Calu3 (cell line): ENCODE data around the gene LTBP2. TPM values are rescaled to one million over a fixed set of nuclear protein-coding genes. Genes with fewer than 3 reads are reported as not detected.

ENCODE experiments used
- BruUV-seq: library from RNA; stranded (reverse); fragments of 400-500 nt; replicated peaks from 2 replicates; lab custom pipeline; 2021; lab: Mats Ljungman, UMichigan
- CTCF ChIA-PET: fragments of 300-600 bp; sonication (Branson Sonifier 250); formaldehyde crosslinking; loops from one replicate; lab custom pipeline; 2022; ENCODE audit warnings: antibody characterized with exemption; lab: Charles Lee
- DNase-seq: peaks from one replicate; pipeline ENCODE4 v3.0.0; 2022
- H3K27ac Mint-ChIP-seq: one replicate; pipeline ENCODE4 v1.8.0; 2022; ENCODE audit warnings: mixed read lengths; ENCODE audit not compliant: unreplicated experiment
- H3K27me3 Mint-ChIP-seq: one replicate; pipeline ENCODE4 v1.8.0; 2022; ENCODE audit warnings: mixed read lengths; ENCODE audit not compliant: unreplicated experiment
- H3K36me3 Mint-ChIP-seq: one replicate; pipeline ENCODE4 v1.8.0; 2022; ENCODE audit warnings: mild to moderate bottlenecking, moderate library complexity, mixed read lengths; ENCODE audit not compliant: insufficient read depth, unreplicated experiment
- H3K4me1 Mint-ChIP-seq: one replicate; pipeline ENCODE4 v1.8.0; 2022; ENCODE audit warnings: mild to moderate bottlenecking, low read depth, mixed read lengths; ENCODE audit not compliant: unreplicated experiment
- H3K4me3 Mint-ChIP-seq: one replicate; pipeline ENCODE4 v1.8.0; 2022; ENCODE audit warnings: mild to moderate bottlenecking, low read depth, moderate library complexity, mixed read lengths; ENCODE audit not compliant: unreplicated experiment
- H3K9me3 Mint-ChIP-seq: one replicate; pipeline ENCODE4 v1.8.0; 2022; ENCODE audit warnings: low read depth, mixed read lengths; ENCODE audit not compliant: unreplicated experiment
- intact Hi-C: fragments of 100-400 bp; cut with micrococcal nuclease; formaldehyde crosslinking; loops from one replicate; pipeline ENCODE4 v1.10.0; 2022; ENCODE audit not compliant: unreplicated experiment
- total RNA-seq: library from RNA; stranded (reverse); gene quantifications from 2 replicates; pipeline ENCODE4 v1.2.3, GENCODE V29; 2022
- TF ChIP-seq, protein P1 (sequence below): fragments of 200-600 bp; IDR thresholded peaks from one replicate; pipeline ENCODE4 v1.8.0; 2022; ENCODE audit warnings: antibody characterized with exemption; ENCODE audit not compliant: unreplicated experiment

LTBP2 gene
- total RNA-seq, 1 experiment from 2014 or later = 4.3 TPM

- peaks cover 13% of the 10 kb centered on the region for H3K36me3 Mint-ChIP-seq
Measured at GRCh38 chr14:74608959-74609611, 3.0 kb downstream of the LTBP2 start.

GRCh38 chr14:74606727-74607126 lies 5.3 kb downstream of the LTBP2 start:
- no peaks in the 10 kb centered on the region for H3K9me3 Mint-ChIP-seq
- intact Hi-C loops = loop anchor here (10.0 kb wide), 1 partner anchor 158 kb away; the partner anchor contains the start of gene YLPM1
- DNase-seq = no peak
- no peak overlapping the region for H3K4me3 Mint-ChIP-seq
- H3K27me3 Mint-ChIP-seq = no peaks in the 10 kb centered on the region
- TF ChIP-seq, protein P1, sequence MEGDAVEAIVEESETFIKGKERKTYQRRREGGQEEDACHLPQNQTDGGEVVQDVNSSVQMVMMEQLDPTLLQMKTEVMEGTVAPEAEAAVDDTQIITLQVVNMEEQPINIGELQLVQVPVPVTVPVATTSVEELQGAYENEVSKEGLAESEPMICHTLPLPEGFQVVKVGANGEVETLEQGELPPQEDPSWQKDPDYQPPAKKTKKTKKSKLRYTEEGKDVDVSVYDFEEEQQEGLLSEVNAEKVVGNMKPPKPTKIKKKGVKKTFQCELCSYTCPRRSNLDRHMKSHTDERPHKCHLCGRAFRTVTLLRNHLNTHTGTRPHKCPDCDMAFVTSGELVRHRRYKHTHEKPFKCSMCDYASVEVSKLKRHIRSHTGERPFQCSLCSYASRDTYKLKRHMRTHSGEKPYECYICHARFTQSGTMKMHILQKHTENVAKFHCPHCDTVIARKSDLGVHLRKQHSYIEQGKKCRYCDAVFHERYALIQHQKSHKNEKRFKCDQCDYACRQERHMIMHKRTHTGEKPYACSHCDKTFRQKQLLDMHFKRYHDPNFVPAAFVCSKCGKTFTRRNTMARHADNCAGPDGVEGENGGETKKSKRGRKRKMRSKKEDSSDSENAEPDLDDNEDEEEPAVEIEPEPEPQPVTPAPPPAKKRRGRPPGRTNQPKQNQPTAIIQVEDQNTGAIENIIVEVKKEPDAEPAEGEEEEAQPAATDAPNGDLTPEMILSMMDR = no peak
- peaks cover 11% of the 10 kb centered on the region for H3K4me1 Mint-ChIP-seq
- H3K27ac Mint-ChIP-seq = no peak overlapping the region
- no TSS peak for BruUV-seq
- peaks cover 8% of the 10 kb centered on the region for H3K36me3 Mint-ChIP-seq
- CTCF ChIA-PET = no interaction called here

More at GRCh38 chr14:74608959-74609611, 3.0 kb downstream of the LTBP2 start:
- TF ChIP-seq, protein P1 = peak; percentile 93
- H3K27ac Mint-ChIP-seq = no peak overlapping the region
- BruUV-seq = no TSS peak
- intact Hi-C loops = loop anchor here (1.0 to 10.0 kb wide), 2 partner anchors 156 to 195 kb away; partner anchors contain the start of gene YLPM1
- CTCF ChIA-PET = interaction anchor here (0.5 to 1.7 kb wide), 18 partner anchors 10 to 271 kb away, joined by 3 to 20 read pairs (median 6); partner anchors contain the start of genes ISCA2, NPC2 and YLPM1
- peaks cover 19% of the 10 kb centered on the region for H3K4me1 Mint-ChIP-seq
- peak; percentile 86 for DNase-seq
- no peaks in the 10 kb centered on the region for H3K27me3 Mint-ChIP-seq
- H3K9me3 Mint-ChIP-seq = no peaks in the 10 kb centered on the region
- no peak overlapping the region for H3K4me3 Mint-ChIP-seq

- no peak overlapping the region for H3K4me3 Mint-ChIP-seq
- CTCF ChIA-PET = no interaction called here
- BruUV-seq = no TSS peak
- no peak overlapping the region for H3K27ac Mint-ChIP-seq
- peaks cover 6% of the 10 kb centered on the region for H3K36me3 Mint-ChIP-seq
- DNase-seq = no peak
- peaks cover 11% of the 10 kb centered on the region for H3K4me1 Mint-ChIP-seq
- no peaks in the 10 kb centered on the region for H3K27me3 Mint-ChIP-seq
- intact Hi-C loops = loop anchor here (10.0 kb wide), 1 partner anchor 159 kb away; the partner anchor contains the start of gene YLPM1
- TF ChIP-seq, protein P1 = no peak
- H3K9me3 Mint-ChIP-seq = no peaks in the 10 kb centered on the region
Measured at GRCh38 chr14:74605531-74606223, 6.4 kb downstream of the LTBP2 start.

DNA sequence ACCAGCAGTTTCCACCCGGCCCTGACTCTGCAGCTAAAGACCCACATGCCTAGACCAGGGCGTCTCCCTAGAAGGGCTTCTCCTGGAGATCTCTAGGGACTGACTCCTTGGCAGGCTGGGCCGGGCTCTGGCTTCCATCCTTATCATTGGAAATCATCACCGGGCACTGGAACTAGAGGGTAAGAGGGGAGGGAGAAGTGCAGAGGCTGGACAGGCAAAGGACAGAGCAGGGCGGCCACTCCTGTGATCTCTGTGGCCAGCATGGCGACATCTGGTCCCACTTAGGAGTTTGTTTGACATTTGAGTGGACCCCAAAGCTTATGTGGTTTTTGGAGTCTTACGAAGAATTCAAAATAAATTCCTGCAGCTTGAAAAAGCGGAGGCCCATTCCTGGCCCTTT lies 7.1 kb downstream of the LTBP2 start:
- H3K36me3 Mint-ChIP-seq = no peaks in the 10 kb centered on the region
- H3K27me3 Mint-ChIP-seq = no peaks in the 10 kb centered on the region
- DNase-seq = no peak
- intact Hi-C loops = loop anchor here (10.0 kb wide), 1 partner anchor 160 kb away; the partner anchor contains the start of gene YLPM1
- TF ChIP-seq, protein P1 = no peak
- peaks cover 9% of the 10 kb centered on the region for H3K4me1 Mint-ChIP-seq
- H3K9me3 Mint-ChIP-seq = no peaks in the 10 kb centered on the region
- no peak overlapping the region for H3K4me3 Mint-ChIP-seq
- H3K27ac Mint-ChIP-seq = no peak overlapping the region
- CTCF ChIA-PET = no interaction called here
- no TSS peak for BruUV-seq
